HG02798 (cell line): ENCODE measurements around the gene NLGN4X.

Experiments
- ATAC-seq: cut with Tn5 transposase; IDR thresholded peaks from one replicate; pipeline ENCODE4 v1.9.1; 2021; ENCODE audit warnings: mild to moderate bottlenecking; ENCODE audit not compliant: unreplicated experiment, poor library complexity

The NLGN4X gene

GRCh38 chrX:6021316-6022091 is 207.2 kb downstream of the NLGN4X start:
- ATAC-seq, result no peak

GRCh38 chrX:6019076-6019475 is 209.6 kb downstream of the NLGN4X start:
- no peak for ATAC-seq

GRCh38 chrX:6015423-6015822 is 213.2 kb downstream of the NLGN4X start:
- ATAC-seq, result no peak

- no peak for ATAC-seq
Observed at GRCh38 chrX:6012357-6012756, 216.3 kb downstream of the NLGN4X start.

GRCh38 chrX:6005856-6006255 is 222.8 kb downstream of the NLGN4X start:
- ATAC-seq, result no peak

GRCh38 chrX:6004529-6004928 is 224.1 kb downstream of the NLGN4X start:
- ATAC-seq, result no peak

- ATAC-seq, result no peak
Observed at GRCh38 chrX:6002056-6002455, 226.6 kb downstream of the NLGN4X start.

- no peak for ATAC-seq
Observed at GRCh38 chrX:5998901-5999300, 229.8 kb downstream of the NLGN4X start.

- ATAC-seq, result no peak
Observed at GRCh38 chrX:5998456-5998855, 230.2 kb downstream of the NLGN4X start.

GRCh38 chrX:5991393-5991792 is 237.3 kb downstream of the NLGN4X start:
- ATAC-seq, result no peak

- ATAC-seq, result no peak
Observed at GRCh38 chrX:5979338-5979737, 249.3 kb downstream of the NLGN4X start.

- ATAC-seq, result no peak
Observed at GRCh38 chrX:5976332-5976731, 252.3 kb downstream of the NLGN4X start.

- ATAC-seq, result no peak
Observed at GRCh38 chrX:5971300-5971699, 257.4 kb downstream of the NLGN4X start.

GRCh38 chrX:5965406-5965805 is 263.3 kb downstream of the NLGN4X start:
- ATAC-seq, result no peak

- ATAC-seq, result no peak
Observed at GRCh38 chrX:5959286-5959685, 269.4 kb downstream of the NLGN4X start.

GRCh38 chrX:5958523-5958922 is 270.1 kb downstream of the NLGN4X start:
- ATAC-seq, result no peak

- no peak for ATAC-seq
Observed at GRCh38 chrX:5957506-5957905, 271.2 kb downstream of the NLGN4X start.

GRCh38 chrX:5936438-5936837 is 292.2 kb downstream of the NLGN4X start:
- no peak for ATAC-seq

GRCh38 chrX:5928224-5928623 is 300.4 kb downstream of the NLGN4X start:
- no peak for ATAC-seq

GRCh38 chrX:5916945-5917344 is 311.7 kb downstream of the NLGN4X start:
- no peak for ATAC-seq

- no peak for ATAC-seq
Observed at GRCh38 chrX:5915783-5916182, 312.9 kb downstream of the NLGN4X start.

GRCh38 chrX:5907207-5907606 is 321.5 kb downstream of the NLGN4X start:
- ATAC-seq, result no peak
